ENCODE results near the gene NCK2.

Gene NCK2

GRCh38 chr2:105935063-105935462, 190.4 kb downstream of the NCK2 start:
- DNase-seq = no peak

DNA sequence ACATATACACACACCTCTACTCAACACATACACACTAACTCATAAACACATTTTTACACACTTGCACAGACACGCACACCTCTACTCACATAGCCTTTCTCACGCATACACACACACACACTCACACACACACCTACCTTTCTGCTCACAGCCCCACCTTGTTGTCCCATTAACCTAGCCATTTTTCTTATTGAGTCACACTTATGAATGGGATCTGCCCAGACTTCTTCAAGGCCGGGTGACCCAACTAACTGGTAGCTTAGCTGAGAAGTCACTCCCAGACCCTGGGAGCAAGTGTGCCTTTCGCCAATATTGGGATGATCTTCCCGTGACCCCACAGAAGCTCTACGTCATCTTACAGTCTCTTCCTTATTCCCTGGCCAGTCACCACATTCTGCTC, 192.2 kb downstream of the NCK2 start:
- no peak for DNase-seq

DNA sequence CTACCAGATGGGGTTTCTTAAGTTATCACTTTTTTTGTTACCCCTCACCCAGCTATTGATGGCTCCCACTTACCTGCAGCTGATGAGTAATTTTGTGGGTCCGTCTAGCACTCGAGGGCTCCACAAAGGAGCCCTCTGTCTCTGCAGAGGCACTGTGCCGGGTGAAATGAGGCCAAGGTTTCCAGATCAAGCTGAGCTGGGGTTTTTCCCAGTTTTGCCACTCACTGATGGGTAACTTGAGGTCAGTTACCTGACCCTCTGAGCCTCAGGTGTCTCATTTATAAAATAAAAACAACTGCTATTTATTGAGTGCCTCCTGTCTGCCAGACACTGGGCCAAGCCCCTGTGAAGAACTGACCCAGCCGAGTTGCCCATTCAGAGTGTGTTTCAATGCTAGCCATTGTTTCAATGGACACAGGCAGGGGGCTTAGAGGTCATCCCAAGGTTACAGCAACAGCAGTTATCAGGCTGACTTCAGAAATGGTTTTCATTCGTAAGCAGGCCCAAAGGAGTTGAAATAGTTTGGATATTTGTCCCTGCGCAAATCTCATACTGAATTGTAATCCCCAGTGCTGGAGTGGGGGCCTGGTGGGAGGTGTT, 192.9 kb downstream of the NCK2 start:
- DNase-seq = no peak

All from HCEC 1CT (cell line).